ENCODE data around the gene PSORS1C2. TPM values are rescaled to one million over a fixed set of nuclear protein-coding genes. Genes with fewer than 3 reads are reported as not detected.

Gene PSORS1C2
- total and polyA plus RNA-seq, 4 donors: not detected

DNA sequence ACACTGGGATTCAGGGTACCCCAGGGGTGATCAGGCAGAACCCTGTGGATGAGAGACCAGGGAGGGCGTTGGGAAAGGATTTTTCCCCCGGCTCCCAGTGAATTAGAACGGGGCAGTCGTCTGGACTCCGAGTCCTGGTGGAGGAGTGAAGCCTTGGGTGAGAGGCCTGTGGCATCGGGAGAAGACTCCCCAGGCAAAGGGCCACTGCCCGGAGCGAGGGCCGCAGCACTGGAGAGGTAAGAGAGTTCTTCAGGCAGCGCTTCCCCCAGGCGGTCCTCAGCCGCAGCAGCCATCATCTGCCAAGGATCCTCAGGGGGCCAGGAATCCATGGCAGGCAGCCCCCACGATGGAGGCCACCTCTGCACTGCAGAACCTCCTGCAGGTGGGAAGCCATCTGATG lies 27.2 kb downstream of the PSORS1C2 start (continued):
- TF ChIP-seq RXRA (IDR thresholded peaks at IDR 0.05): no peak
- TF ChIP-seq CTCF (IDR thresholded peaks at IDR 0.05; ENCODE audit: low read depth, low read length, missing input control): no peak
- TF ChIP-seq NR2F2 (IDR thresholded peaks at IDR 0.05): no peak
- TF ChIP-seq ZBTB33 (IDR thresholded peaks at IDR 0.05): no peak
- no peak for TF ChIP-seq TAF1 (conservative IDR thresholded peaks at IDR 0.05)
- TF ChIP-seq FOXA1 (IDR thresholded peaks at IDR 0.05): no peak
- TF ChIP-seq HNF4A (conservative IDR thresholded peaks at IDR 0.05): no peak
- no peak for TF ChIP-seq FOXA2 (IDR thresholded peaks at IDR 0.05)
- TF ChIP-seq EGR1 (IDR thresholded peaks at IDR 0.05; ENCODE audit: low read depth in 2 of 2): no peak
- no peak for TF ChIP-seq JUND (IDR thresholded peaks at IDR 0.05)

GRCh38 chr6:31110825-31111582 lies 27.9 kb downstream of the PSORS1C2 start:
- no peak overlapping the region for H3K9ac ChIP-seq (ENCODE audit: low read depth in 1 of 2, low read length in 2 of 2)

GRCh38 chr6:31107052-31107451 lies 31.8 kb downstream of the PSORS1C2 start:
- Histone ChIP-seq H3K27me3 (ENCODE audit: control insufficient read depth in 4 of 4, insufficient read depth in 4 of 4, low read length in 3 of 4) (peaks cover 0 to 2% (median 0%) of the 10 kb centered on the region in 4 donors), H3K36me3 (ENCODE audit: control insufficient read depth in 4 of 4, insufficient read depth in 3 of 4, low read depth in 1 of 4, low read length in 3 of 4) (no peaks in the 10 kb centered on the region), H3K9me3 (ENCODE audit: control insufficient read depth in 4 of 4, low read length in 3 of 4) (no peaks in the 10 kb centered on the region), H3K4me3 (ENCODE audit: low read depth in 1 of 3, low read length in 3 of 3) (no peak overlapping the region), H3K27ac (ENCODE audit: low read depth in 1 of 2, low read length in 2 of 2) (no peak overlapping the region), H3K4me1 (ENCODE audit: control insufficient read depth in 4 of 4, insufficient read depth in 4 of 4, low read length in 3 of 4) (no peaks in the 10 kb centered on the region), H3K9ac (ENCODE audit: low read depth in 1 of 2, low read length in 2 of 2) (no peak overlapping the region)
- no peak for TF ChIP-seq ATF3 (IDR thresholded peaks at IDR 0.05)
- no peak for TF ChIP-seq EGR1 (IDR thresholded peaks at IDR 0.05; ENCODE audit: low read depth in 2 of 2)
- TF ChIP-seq FOXA2 (IDR thresholded peaks at IDR 0.05): no peak
- TF ChIP-seq, protein P1, sequence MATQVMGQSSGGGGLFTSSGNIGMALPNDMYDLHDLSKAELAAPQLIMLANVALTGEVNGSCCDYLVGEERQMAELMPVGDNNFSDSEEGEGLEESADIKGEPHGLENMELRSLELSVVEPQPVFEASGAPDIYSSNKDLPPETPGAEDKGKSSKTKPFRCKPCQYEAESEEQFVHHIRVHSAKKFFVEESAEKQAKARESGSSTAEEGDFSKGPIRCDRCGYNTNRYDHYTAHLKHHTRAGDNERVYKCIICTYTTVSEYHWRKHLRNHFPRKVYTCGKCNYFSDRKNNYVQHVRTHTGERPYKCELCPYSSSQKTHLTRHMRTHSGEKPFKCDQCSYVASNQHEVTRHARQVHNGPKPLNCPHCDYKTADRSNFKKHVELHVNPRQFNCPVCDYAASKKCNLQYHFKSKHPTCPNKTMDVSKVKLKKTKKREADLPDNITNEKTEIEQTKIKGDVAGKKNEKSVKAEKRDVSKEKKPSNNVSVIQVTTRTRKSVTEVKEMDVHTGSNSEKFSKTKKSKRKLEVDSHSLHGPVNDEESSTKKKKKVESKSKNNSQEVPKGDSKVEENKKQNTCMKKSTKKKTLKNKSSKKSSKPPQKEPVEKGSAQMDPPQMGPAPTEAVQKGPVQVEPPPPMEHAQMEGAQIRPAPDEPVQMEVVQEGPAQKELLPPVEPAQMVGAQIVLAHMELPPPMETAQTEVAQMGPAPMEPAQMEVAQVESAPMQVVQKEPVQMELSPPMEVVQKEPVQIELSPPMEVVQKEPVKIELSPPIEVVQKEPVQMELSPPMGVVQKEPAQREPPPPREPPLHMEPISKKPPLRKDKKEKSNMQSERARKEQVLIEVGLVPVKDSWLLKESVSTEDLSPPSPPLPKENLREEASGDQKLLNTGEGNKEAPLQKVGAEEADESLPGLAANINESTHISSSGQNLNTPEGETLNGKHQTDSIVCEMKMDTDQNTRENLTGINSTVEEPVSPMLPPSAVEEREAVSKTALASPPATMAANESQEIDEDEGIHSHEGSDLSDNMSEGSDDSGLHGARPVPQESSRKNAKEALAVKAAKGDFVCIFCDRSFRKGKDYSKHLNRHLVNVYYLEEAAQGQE (IDR thresholded peaks at IDR 0.05): no peak
- TF ChIP-seq HNF4A (conservative IDR thresholded peaks at IDR 0.05): no peak
- TF ChIP-seq YY1 (IDR thresholded peaks at IDR 0.05): no peak
- TF ChIP-seq JUND (IDR thresholded peaks at IDR 0.05): no peak
- TF ChIP-seq SP1 (IDR thresholded peaks at IDR 0.05): no peak
- no peak for TF ChIP-seq NR2F2 (IDR thresholded peaks at IDR 0.05)
- TF ChIP-seq GABPA (IDR thresholded peaks at IDR 0.05 in 1 of 2, conservative IDR thresholded peaks at IDR 0.05 in 1 of 2): no peak
- no peak for TF ChIP-seq RAD21 (IDR thresholded peaks at IDR 0.05)
- no peak for DNase-seq (ENCODE audit: low spot score)
- 74% methylated on average over 4 of the region's 4 CpGs for WGBS

More at GRCh38 chr6:31110825-31111582, 27.9 kb downstream of the PSORS1C2 start:
- peaks cover 0 to 2% (median 0%) of the 10 kb centered on the region in 4 donors for H3K27me3 ChIP-seq (ENCODE audit: control insufficient read depth in 4 of 4, insufficient read depth in 4 of 4, low read length in 3 of 4)
- H3K27ac ChIP-seq (ENCODE audit: low read depth in 1 of 2, low read length in 2 of 2): no peak overlapping the region
- DNase-seq (ENCODE audit: low spot score): no peak
- 62% methylated on average over 11 of the region's 11 CpGs for WGBS
- no peaks in the 10 kb centered on the region for H3K4me1 ChIP-seq (ENCODE audit: control insufficient read depth in 4 of 4, insufficient read depth in 4 of 4, low read length in 3 of 4)
- no peak overlapping the region for H3K4me3 ChIP-seq (ENCODE audit: low read depth in 1 of 3, low read length in 3 of 3)
- TF ChIP-seq, protein P2, sequence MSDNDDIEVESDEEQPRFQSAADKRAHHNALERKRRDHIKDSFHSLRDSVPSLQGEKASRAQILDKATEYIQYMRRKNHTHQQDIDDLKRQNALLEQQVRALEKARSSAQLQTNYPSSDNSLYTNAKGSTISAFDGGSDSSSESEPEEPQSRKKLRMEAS (IDR thresholded peaks at IDR 0.05): no peak
- no peak for TF ChIP-seq FOXA1 (IDR thresholded peaks at IDR 0.05)
- no peak for TF ChIP-seq HNF4G (IDR thresholded peaks at IDR 0.05)
- H3K36me3 ChIP-seq (ENCODE audit: control insufficient read depth in 4 of 4, insufficient read depth in 3 of 4, low read depth in 1 of 4, low read length in 3 of 4): no peaks in the 10 kb centered on the region
- H3K9me3 ChIP-seq (ENCODE audit: control insufficient read depth in 4 of 4, low read length in 3 of 4): no peaks in the 10 kb centered on the region

Data from liver (tissue), 9 donors.